Stimulated activated CD8-positive, alpha-beta memory T cell treated with anti-CD3 and anti-CD28 coated beads, Interleukin-15, amount 100 ng/mL, for 48 hours (primary cell): Measurements from ENCODE around the gene ANO6.
"Not testable (repeated sequence)": the region's sequence is repeated elsewhere in the genome, so short reads cannot be mapped to it uniquely, and the experiment has no call there.

Experiments used
- DNase-seq, 2 donors: peaks; one replicate each; pipeline ENCODE4 v3.0.0-alpha.2; 2020; ENCODE audit warnings: low read depth in 2 of 2

The ANO6 gene

GRCh38 chr12:45215419-45216229 lies at the start of gene ANO6:
Gene ANO6, plus strand, starts transcription at chr12:45216095. Its CDS starts 227 bp downstream, at chr12:45216322.
- DNase-seq = peak; percentile 68 to 78

GRCh38 chr12:45168976-45169375 lies 46.9 kb upstream of the ANO6 start:
- DNase-seq = no peak

GRCh38 chr12:45170456-45171042 lies 45.3 kb upstream of the ANO6 start:
- DNase-seq = peak; percentile 41 to 56

GRCh38 chr12:45173293-45173692 lies 42.6 kb upstream of the ANO6 start:
- not testable (repeated sequence) for DNase-seq

GRCh38 chr12:45174595-45174994 lies 41.3 kb upstream of the ANO6 start:
- DNase-seq = no peak

- no peak for DNase-seq
Observed at GRCh38 chr12:45178771-45179170, 37.1 kb upstream of the ANO6 start.

- DNase-seq = no peak
Observed at GRCh38 chr12:45182511-45182910, 33.4 kb upstream of the ANO6 start.

GRCh38 chr12:45183246-45183645 lies 32.6 kb upstream of the ANO6 start:
- DNase-seq = no peak

- DNase-seq = no peak
Observed at GRCh38 chr12:45184147-45184963, 31.5 kb upstream of the ANO6 start.

- DNase-seq = no peak
Observed at GRCh38 chr12:45186762-45187161, 29.1 kb upstream of the ANO6 start.

GRCh38 chr12:45189766-45190403 lies 26.0 kb upstream of the ANO6 start:
- DNase-seq = no peak

- no peak for DNase-seq
Observed at GRCh38 chr12:45191239-45191638, 24.7 kb upstream of the ANO6 start.

- no peak for DNase-seq
Observed at GRCh38 chr12:45192707-45193106, 23.2 kb upstream of the ANO6 start.

- DNase-seq = no peak
Observed at GRCh38 chr12:45200491-45201043, 15.3 kb upstream of the ANO6 start.

GRCh38 chr12:45203767-45204166 lies 12.1 kb upstream of the ANO6 start:
- no peak for DNase-seq

- DNase-seq = no peak
Observed at GRCh38 chr12:45204757-45205156, 11.1 kb upstream of the ANO6 start.

GRCh38 chr12:45205165-45205825 lies 10.6 kb upstream of the ANO6 start:
- no peak for DNase-seq

- no peak for DNase-seq
Observed at GRCh38 chr12:45208604-45209487, 7.0 kb upstream of the ANO6 start.

- DNase-seq = no peak
Observed at GRCh38 chr12:45209784-45210183, 6.1 kb upstream of the ANO6 start.

GRCh38 chr12:45212064-45212463 lies 3.8 kb upstream of the ANO6 start:
- no peak for DNase-seq
